ENCODE data around the gene RAPSN. TPM values are rescaled to one million over a fixed set of nuclear protein-coding genes. Genes with fewer than 3 reads are reported as not detected.

Gene RAPSN
- total and polyA plus RNA-seq, 2 of the 8 experiments (the other 6 are each of a cell fraction or from before 2014, with no cell fraction given), result 0.06 to 0.34 TPM

GRCh38 chr11:47485107-47485506 is 36.2 kb upstream of the RAPSN start:
- Histone ChIP-seq H3K9ac (replicated peaks in 1 of 4; ENCODE audit: extremely low read depth in 1 of 4, low read depth in 3 of 4, low read length in 3 of 4) (no peak overlapping the region), H2BK15ac (ENCODE audit: low read length) (no peak overlapping the region), H3K4me2 (ENCODE audit: insufficient read depth in 1 of 2, low read depth in 2 of 2, low read length in 2 of 2) (no peak overlapping the region), H4K20me1 (replicated peaks in 1 of 2; ENCODE audit: control insufficient read depth in 1 of 2, insufficient read depth in 2 of 2, low read length in 2 of 2) (peaks cover 3 to 5% of the 10 kb centered on the region in 2 experiments), H3K36me3 (ENCODE audit: control insufficient read depth in 2 of 4, insufficient read depth in 4 of 4, low read length in 3 of 4) (peaks cover 37 to 80% (median 62%) of the 10 kb centered on the region in 4 experiments), H3K18ac (ENCODE audit: extremely low read depth, low read length) (no peak overlapping the region), H4K8ac (ENCODE audit: extremely low read depth, insufficient read depth, low read length) (peak overlapping the region; percentile 57; the same call in 1 of the 2 replicates), H3K14ac (ENCODE audit: insufficient read length) (no peak overlapping the region), H3K27me3 (replicated peaks in 1 of 4; ENCODE audit: control insufficient read depth in 3 of 4, extremely low read depth in 1 of 4, insufficient read depth in 3 of 4, low read length in 3 of 4) (no peaks in the 10 kb centered on the region), H3K4me3 (ENCODE audit: extremely low read depth in 1 of 4, insufficient read depth in 2 of 4, low read depth in 3 of 4, low read length in 4 of 4) (no peak overlapping the region), H4K91ac (replicated peaks; ENCODE audit: insufficient read length, low read length) (no peak overlapping the region), H3K56ac (replicated peaks; ENCODE audit: insufficient read length, low read depth, low read length) (no peak overlapping the region), H2AK5ac (ENCODE audit: low read depth, low read length) (no peak overlapping the region), H3K23me2 (ENCODE audit: low read depth, low read length) (no peaks in the 10 kb centered on the region), H2BK12ac (ENCODE audit: low read depth, low read length) (no peak overlapping the region), H3K79me2 (ENCODE audit: control insufficient read depth in 1 of 2, insufficient read depth in 2 of 2, low read length in 2 of 2) (peaks cover 0 to 7% of the 10 kb centered on the region in 2 experiments; a peak in 1 of 4 replicates), H4K5ac (ENCODE audit: insufficient read length, low read depth, low read length) (no peak overlapping the region), H2BK120ac (replicated peaks; ENCODE audit: low read depth, low read length) (no peak overlapping the region), H2BK20ac (ENCODE audit: low read length) (no peak overlapping the region), H3K4me1 (replicated peaks in 1 of 4; ENCODE audit: control insufficient read depth in 3 of 4, insufficient read depth in 4 of 4, low read length in 3 of 4) (no peaks in the 10 kb centered on the region), H3K23ac (ENCODE audit: insufficient read length) (no peak overlapping the region), H2BK5ac (ENCODE audit: low read depth, low read length) (no peak overlapping the region), H3K79me1 (ENCODE audit: low read depth, low read length) (no peaks in the 10 kb centered on the region; the same call in none of the 2 replicates), H2AFZ (ENCODE audit: low read length) (no peak overlapping the region), H3K4ac (replicated peaks; ENCODE audit: insufficient read length, low read depth, low read length) (no peak overlapping the region), H3K9me3 (ENCODE audit: insufficient read depth in 2 of 2, low read depth in 1 of 2, low read length in 1 of 2) (no peaks in the 10 kb centered on the region), H3K27ac (ENCODE audit: low read depth, low read length) (no peak overlapping the region)
- WGBS, 2 experiments (ENCODE audit: extremely low coverage in 1 of 2, insufficient coverage in 1 of 2, insufficient read length in 1 of 2, insufficient replicate concordance in 2 of 2, low coverage in 1 of 2, low lambda C conversion rate in 2 of 2, missing lambda C conversion rate in 1 of 2), result 93% methylated on average over 7 of the region's 7 CpGs; no CpG with 5 or more reads in 1 of the 2 experiments
- no peak for TF ChIP-seq SIN3A (conservative IDR thresholded peaks at IDR 0.05 in 1 of 2, IDR thresholded peaks at IDR 0.05 in 1 of 2; ENCODE audit: low read depth in 1 of 2, low read length in 2 of 2)
- no peak for TF ChIP-seq SP4 (IDR thresholded peaks at IDR 0.05; ENCODE audit: low read length)
- TF ChIP-seq CTBP2 (IDR thresholded peaks at IDR 0.05; ENCODE audit: borderline replicate concordance, insufficient read depth, insufficient read length, low read length), result no peak
- TF ChIP-seq HDAC2 (IDR thresholded peaks at IDR 0.05; ENCODE audit: borderline replicate concordance in 1 of 2, low read depth in 2 of 2, low read length in 2 of 2), result no peak
- no peak for TF ChIP-seq SRF (IDR thresholded peaks at IDR 0.05; ENCODE audit: low read depth, low read length)
- peak; percentile 49; the same call in 1 of the 2 replicates for TF ChIP-seq CEBPB (IDR thresholded peaks at IDR 0.05; ENCODE audit: low read depth, low read length)
- no peak for TF ChIP-seq ASH2L (IDR thresholded peaks at IDR 0.05; ENCODE audit: low read length)
- FAIRE-seq, result no peak
- POLR2A ChIA-PET (ENCODE audit: partially characterized antibody), result interaction anchor here (3.6 kb wide), 1 partner anchor 80 kb away, joined by 9 read pairs; the partner anchor contains the start of gene PTPMT1
- CTCF ChIA-PET (ENCODE audit: partially characterized antibody), result interaction anchor here (0.6 to 1.1 kb wide), 2 partner anchors 10 to 46 kb away, joined by 3 read pairs; no protein-coding TSS in a partner anchor
- no peak for DNase-seq (ENCODE audit: low read depth in 1 of 2, low spot score in 2 of 2)
